ENCODE results near the gene ACSM2A.
"Not testable (repeated sequence)": the region's sequence is repeated elsewhere in the genome, so short reads cannot be mapped to it uniquely, and the experiment has no call there.

Gene ACSM2A

GRCh38 chr16:20451364-20451763, at the start of gene ACSM2A:
TSS of gene ACSM2A (plus strand) at chr16:20451521. CDS start at chr16:20460115, 8,594 bp downstream.
- H3K4me3 ChIP-seq (ENCODE audit: low read depth, low read length); CTCF ChIA-PET; POLR2A ChIA-PET; DNase-seq (ENCODE audit: low read depth, low spot score): not testable (repeated sequence)

- DNase-seq (ENCODE audit: low read depth, low spot score), result no peak
- CTCF ChIA-PET, result no interaction called here
- TF ChIP-seq CTCF (IDR thresholded peaks at IDR 0.05; ENCODE audit: insufficient read depth, low read length, missing control alignments), result no peak
- POLR2A ChIA-PET, result no interaction called here
- H3K4me3 ChIP-seq (ENCODE audit: low read depth, low read length), result no peak overlapping the region
Measured at GRCh38 chr16:20402651-20403050, 48.7 kb upstream of the ACSM2A start.

GRCh38 chr16:20404637-20405036, 46.7 kb upstream of the ACSM2A start, which contains the start of gene PDILT:
TSS of gene PDILT (minus strand) at chr16:20404737. CDS start at chr16:20399300, 5,437 bp downstream.
- POLR2A ChIA-PET, result no interaction called here
- TF ChIP-seq CTCF (IDR thresholded peaks at IDR 0.05; ENCODE audit: insufficient read depth, low read length, missing control alignments), result no peak
- CTCF ChIA-PET, result no interaction called here
- DNase-seq (ENCODE audit: low read depth, low spot score), result no peak
- no peak within 1 kb of the TSS for H3K4me3 ChIP-seq (ENCODE audit: low read depth, low read length)

GRCh38 chr16:20409398-20410120, 41.8 kb upstream of the ACSM2A start, which contains the start of gene ACSM5:
TSS of gene ACSM5 (plus strand) at chr16:20409534. CDS start at chr16:20411485, 1,951 bp downstream.
- DNase-seq (ENCODE audit: low read depth, low spot score), result no peak
- ChIA-PET CTCF (no interaction called here), POLR2A (no interaction called here)
- TF ChIP-seq CTCF (IDR thresholded peaks at IDR 0.05; ENCODE audit: insufficient read depth, low read length, missing control alignments), result no peak
- no peak within 1 kb of the TSS for H3K4me3 ChIP-seq (ENCODE audit: low read depth, low read length)

- H3K4me3 ChIP-seq (ENCODE audit: low read depth, low read length), result no peak overlapping the region
- ChIA-PET CTCF (no interaction called here), POLR2A (no interaction called here)
- no peak for DNase-seq (ENCODE audit: low read depth, low spot score)
- TF ChIP-seq CTCF (IDR thresholded peaks at IDR 0.05; ENCODE audit: insufficient read depth, low read length, missing control alignments), result no peak
Measured at GRCh38 chr16:20410121-20410723, 41.1 kb upstream of the ACSM2A start.

GRCh38 chr16:20411055-20411454, 40.3 kb upstream of the ACSM2A start:
- DNase-seq (ENCODE audit: low read depth, low spot score), result no peak
- no peak for TF ChIP-seq CTCF (IDR thresholded peaks at IDR 0.05; ENCODE audit: insufficient read depth, low read length, missing control alignments)
- no peak overlapping the region for H3K4me3 ChIP-seq (ENCODE audit: low read depth, low read length)
- POLR2A ChIA-PET, result no interaction called here
- CTCF ChIA-PET, result no interaction called here

GRCh38 chr16:20415541-20415940, 35.8 kb upstream of the ACSM2A start:
- CTCF ChIA-PET, result no interaction called here
- no peak for DNase-seq (ENCODE audit: low read depth, low spot score)
- no peak overlapping the region for H3K4me3 ChIP-seq (ENCODE audit: low read depth, low read length)
- POLR2A ChIA-PET, result no interaction called here
- TF ChIP-seq CTCF (IDR thresholded peaks at IDR 0.05; ENCODE audit: insufficient read depth, low read length, missing control alignments), result no peak

- H3K4me3 ChIP-seq (ENCODE audit: low read depth, low read length); POLR2A ChIA-PET; DNase-seq (ENCODE audit: low read depth, low spot score); CTCF ChIA-PET: not testable (repeated sequence)
Measured at GRCh38 chr16:20419093-20419492, 32.2 kb upstream of the ACSM2A start.

GRCh38 chr16:20421748-20422147, 29.6 kb upstream of the ACSM2A start:
- H3K4me3 ChIP-seq (ENCODE audit: low read depth, low read length); POLR2A ChIA-PET; CTCF ChIA-PET; DNase-seq (ENCODE audit: low read depth, low spot score): not testable (repeated sequence)

GRCh38 chr16:20423772-20424128, 27.6 kb upstream of the ACSM2A start:
- H3K4me3 ChIP-seq (ENCODE audit: low read depth, low read length); CTCF ChIA-PET; POLR2A ChIA-PET; DNase-seq (ENCODE audit: low read depth, low spot score): not testable (repeated sequence)

Measured in AG04449 (cell line).